K562 (cell line): ENCODE measurements around the gene CMBL.

Experiments
- CHD2 ChIP-seq: IDR thresholded peaks from 2 replicates; pipeline ENCODE4 v1.6.1; 2011; ENCODE audit warnings: low read depth, low read length
- EP300 ChIP-seq: IDR thresholded peaks from 2 replicates; pipeline ENCODE4 v1.6.1; 2012; ENCODE audit warnings: low read length, improper control_type of control experiment
- HDAC6 ChIP-seq: IDR thresholded peaks from 2 replicates; pipeline ENCODE4 v1.6.1; 2012; ENCODE audit warnings: low read depth, mild to moderate bottlenecking, control low read depth, inconsistent platforms, low read length, moderate library complexity
- MBD1 ChIP-seq: fragments of 250-450 bp; sonication (Bioruptor Pico); IDR thresholded peaks from 2 replicates; pipeline ENCODE4 v1.8.0; 2022; ENCODE audit warnings: inconsistent platforms
- POLR2AphosphoS5 ChIP-seq: IDR thresholded peaks from 2 replicates; pipeline ENCODE4 v1.6.1; 2011; ENCODE audit warnings: mild to moderate bottlenecking, low read depth, low read length, moderate library complexity; ENCODE audit not compliant: control insufficient read depth, insufficient read depth
- TBP ChIP-seq: optimal IDR thresholded peaks from 2 replicates; pipeline ENCODE3; 2011; ENCODE audit warnings: low read depth, low read length, improper control_type of control experiment
- YY1 ChIP-seq, 3 experiments: IDR thresholded peaks; 2 replicates each; pipeline ENCODE4 v1.6.1; 2011; ENCODE audit warnings: low read length in 2 of 3, mild to moderate bottlenecking in 2 of 3, moderate library complexity in 2 of 3, borderline replicate concordance in 1 of 3, control low read depth in 1 of 3, low read depth in 1 of 3; ENCODE audit not compliant: insufficient read depth in 3 of 3, insufficient replicate concordance in 2 of 3, control insufficient read depth in 1 of 3, insufficient read length in 1 of 3; ENCODE audit errors: extremely low read depth in 1 of 3
- ZNF609 ChIP-seq: sonication (generic); formaldehyde crosslinking; IDR thresholded peaks from 2 replicates; pipeline ENCODE4 v1.8.1; 2023; ENCODE audit warnings: missing genetic modification reagents, mild to moderate bottlenecking, borderline replicate concordance

GRCh38 chr5:10295619-10296326 lies 11.9 kb downstream of the CMBL start:
- TF ChIP-seq POLR2AphosphoS5 (no peak), EP300 (no peak; the same call in 1 of the 2 replicates), YY1 (IDR thresholded peaks at IDR 0.05; ENCODE audit: borderline replicate concordance in 1 of 3, control insufficient read depth in 1 of 3, extremely low read depth in 1 of 3, insufficient read depth in 3 of 3, insufficient read length in 1 of 3, insufficient replicate concordance in 2 of 3, low read depth in 1 of 3, low read length in 2 of 3) (no peak), MBD1 (CRISPR knock-in tag) (no peak), HDAC6 (no peak), ZNF609 (CRISPR knock-in tag) (no peak), TBP (no peak), CHD2 (no peak)
